Stomach (tissue), 4 donors: ENCODE data around the gene LRIT2.

ENCODE experiments used
- CTCF ChIP-seq, 7 experiments: fragments of 450-650 bp in 4 of 7; fragments of 200-600 bp in 3 of 7; sonication (generic) in 3 of 7; IDR thresholded peaks; one replicate each; pipeline ENCODE4 v1.5.1; 2016 to 2019; ENCODE audit warnings: antibody characterized with exemption in 7 of 7, control low read depth in 2 of 7, mild to moderate bottlenecking in 1 of 7
- EP300 ChIP-seq: sonication (generic); formaldehyde crosslinking; IDR thresholded peaks from one replicate; pipeline ENCODE4 v1.6.1; 2017; ENCODE audit warnings: antibody characterized with exemption
- POLR2A ChIP-seq, 4 donors: fragments of 450-650 bp; IDR thresholded peaks; one replicate each; pipeline ENCODE4 v1.6.1; 2016; ENCODE audit warnings: antibody characterized with exemption in 4 of 4, control low read depth in 2 of 4, mild to moderate bottlenecking in 1 of 4, moderate library complexity in 1 of 4

- TF ChIP-seq CTCF (IDR thresholded peaks at IDR 0.05) (no peak), POLR2A (IDR thresholded peaks at IDR 0.05) (no peak), EP300 (no peak)
Measured at GRCh38 chr10:84262190-84262956, 37.0 kb upstream of the LRIT2 start.
